K562 (cell line): ENCODE results near the gene YOD1. TPM values are rescaled to one million over a fixed set of nuclear protein-coding genes. Genes with fewer than 3 reads are reported as not detected.
A peak's percentile ranks its signal among the peaks of the same experiment; 100 is the strongest.

Experiments used
- CHD2 ChIP-seq: IDR thresholded peaks from 2 replicates; pipeline ENCODE4 v1.6.1; 2011; ENCODE audit warnings: low read depth, low read length
- E2F5 ChIP-seq: sonication (generic); formaldehyde crosslinking; IDR thresholded peaks from 2 replicates; pipeline ENCODE4 v1.8.0; 2022; ENCODE audit warnings: mild to moderate bottlenecking, missing genetic modification reagents
- FOS ChIP-seq: IDR thresholded peaks from 3 replicates; pipeline ENCODE4 v1.6.1; 2011; ENCODE audit not compliant: insufficient read length; ENCODE audit errors: extremely low read depth
- HNRNPUL1 ChIP-seq: fragments of 200-400 bp; formaldehyde crosslinking; IDR thresholded peaks from 2 replicates; pipeline ENCODE4 v1.6.1; 2017; ENCODE audit warnings: low read length
- POLR2G ChIP-seq: fragments of 200-400 bp; formaldehyde crosslinking; IDR thresholded peaks from 2 replicates; pipeline ENCODE4 v1.6.1; 2017; ENCODE audit warnings: low read depth, mild to moderate bottlenecking, antibody characterized with exemption, low read length, moderate library complexity
- SIN3B ChIP-seq: fragments of 450-650 bp; IDR thresholded peaks from 2 replicates; pipeline ENCODE4 v1.6.1; 2017; ENCODE audit warnings: low read depth, mild to moderate bottlenecking, moderate library complexity
- TAL1 ChIP-seq: fragments of 450-650 bp; IDR thresholded peaks from 2 replicates; pipeline ENCODE4 v1.6.1; 2016; ENCODE audit warnings: mild to moderate bottlenecking
- ZNF140 ChIP-seq: fragments of 250-450 bp; sonication (Bioruptor Pico); IDR thresholded peaks from 2 replicates; pipeline ENCODE4 v1.8.0; 2021; ENCODE audit warnings: moderate library complexity, mild to moderate bottlenecking, inconsistent platforms
- polyA plus RNA-seq, 8 experiments: library from polyadenylated mRNA; depleted of rRNA in 4 of 8; stranded (reverse) in 5 of 8; unstranded in 3 of 8; fragments of >200 nt; fragmentation: Nextera tagmentation in 2 of 8; fragmentation: Illumina TruSeq in 1 of 8; extraction: Ambion mirVana in 2 of 8; extraction: Trizol in 1 of 8; gene quantifications; 2 replicates each; pipeline versions ENCODE4 v1.2.1 to v1.2.3, GENCODE V29; 2011 to 2014; ENCODE audit warnings: inconsistent platforms in 1 of 8, missing spikeins in 1 of 8
- total RNA-seq, 7 experiments: library from RNA; depleted of rRNA in 6 of 7; stranded (reverse); fragments of >200 nt in 6 of 7; fragmentation: Illumina TruSeq in 2 of 7; extraction: Trizol in 2 of 7; gene quantifications; 2 replicates each; pipeline versions ENCODE4 v1.2.1 to v1.2.3, GENCODE V29; 2011 to 2021; ENCODE audit warnings: low replicate concordance in 1 of 7
- TF ChIP-seq, protein P1 (sequence below): fragments of 200-600 bp; sonication (generic); IDR thresholded peaks from one replicate; pipeline ENCODE4 v1.6.1; 2012; ENCODE audit warnings: mild to moderate bottlenecking, low read depth, low read length, inconsistent platforms
- TF ChIP-seq, protein P2 (sequence below): sonication (generic); formaldehyde crosslinking; IDR thresholded peaks from 2 replicates; pipeline ENCODE4 v1.8.0; 2023; ENCODE audit warnings: mild to moderate bottlenecking, missing genetic modification reagents

YOD1 gene
- total and polyA plus RNA-seq, 9 of the 15 experiments (the other 6 are each of a cell fraction or from before 2014, with no cell fraction given), result 18.2 to 78.1 (median 46.9) TPM

- TF ChIP-seq, protein P1, sequence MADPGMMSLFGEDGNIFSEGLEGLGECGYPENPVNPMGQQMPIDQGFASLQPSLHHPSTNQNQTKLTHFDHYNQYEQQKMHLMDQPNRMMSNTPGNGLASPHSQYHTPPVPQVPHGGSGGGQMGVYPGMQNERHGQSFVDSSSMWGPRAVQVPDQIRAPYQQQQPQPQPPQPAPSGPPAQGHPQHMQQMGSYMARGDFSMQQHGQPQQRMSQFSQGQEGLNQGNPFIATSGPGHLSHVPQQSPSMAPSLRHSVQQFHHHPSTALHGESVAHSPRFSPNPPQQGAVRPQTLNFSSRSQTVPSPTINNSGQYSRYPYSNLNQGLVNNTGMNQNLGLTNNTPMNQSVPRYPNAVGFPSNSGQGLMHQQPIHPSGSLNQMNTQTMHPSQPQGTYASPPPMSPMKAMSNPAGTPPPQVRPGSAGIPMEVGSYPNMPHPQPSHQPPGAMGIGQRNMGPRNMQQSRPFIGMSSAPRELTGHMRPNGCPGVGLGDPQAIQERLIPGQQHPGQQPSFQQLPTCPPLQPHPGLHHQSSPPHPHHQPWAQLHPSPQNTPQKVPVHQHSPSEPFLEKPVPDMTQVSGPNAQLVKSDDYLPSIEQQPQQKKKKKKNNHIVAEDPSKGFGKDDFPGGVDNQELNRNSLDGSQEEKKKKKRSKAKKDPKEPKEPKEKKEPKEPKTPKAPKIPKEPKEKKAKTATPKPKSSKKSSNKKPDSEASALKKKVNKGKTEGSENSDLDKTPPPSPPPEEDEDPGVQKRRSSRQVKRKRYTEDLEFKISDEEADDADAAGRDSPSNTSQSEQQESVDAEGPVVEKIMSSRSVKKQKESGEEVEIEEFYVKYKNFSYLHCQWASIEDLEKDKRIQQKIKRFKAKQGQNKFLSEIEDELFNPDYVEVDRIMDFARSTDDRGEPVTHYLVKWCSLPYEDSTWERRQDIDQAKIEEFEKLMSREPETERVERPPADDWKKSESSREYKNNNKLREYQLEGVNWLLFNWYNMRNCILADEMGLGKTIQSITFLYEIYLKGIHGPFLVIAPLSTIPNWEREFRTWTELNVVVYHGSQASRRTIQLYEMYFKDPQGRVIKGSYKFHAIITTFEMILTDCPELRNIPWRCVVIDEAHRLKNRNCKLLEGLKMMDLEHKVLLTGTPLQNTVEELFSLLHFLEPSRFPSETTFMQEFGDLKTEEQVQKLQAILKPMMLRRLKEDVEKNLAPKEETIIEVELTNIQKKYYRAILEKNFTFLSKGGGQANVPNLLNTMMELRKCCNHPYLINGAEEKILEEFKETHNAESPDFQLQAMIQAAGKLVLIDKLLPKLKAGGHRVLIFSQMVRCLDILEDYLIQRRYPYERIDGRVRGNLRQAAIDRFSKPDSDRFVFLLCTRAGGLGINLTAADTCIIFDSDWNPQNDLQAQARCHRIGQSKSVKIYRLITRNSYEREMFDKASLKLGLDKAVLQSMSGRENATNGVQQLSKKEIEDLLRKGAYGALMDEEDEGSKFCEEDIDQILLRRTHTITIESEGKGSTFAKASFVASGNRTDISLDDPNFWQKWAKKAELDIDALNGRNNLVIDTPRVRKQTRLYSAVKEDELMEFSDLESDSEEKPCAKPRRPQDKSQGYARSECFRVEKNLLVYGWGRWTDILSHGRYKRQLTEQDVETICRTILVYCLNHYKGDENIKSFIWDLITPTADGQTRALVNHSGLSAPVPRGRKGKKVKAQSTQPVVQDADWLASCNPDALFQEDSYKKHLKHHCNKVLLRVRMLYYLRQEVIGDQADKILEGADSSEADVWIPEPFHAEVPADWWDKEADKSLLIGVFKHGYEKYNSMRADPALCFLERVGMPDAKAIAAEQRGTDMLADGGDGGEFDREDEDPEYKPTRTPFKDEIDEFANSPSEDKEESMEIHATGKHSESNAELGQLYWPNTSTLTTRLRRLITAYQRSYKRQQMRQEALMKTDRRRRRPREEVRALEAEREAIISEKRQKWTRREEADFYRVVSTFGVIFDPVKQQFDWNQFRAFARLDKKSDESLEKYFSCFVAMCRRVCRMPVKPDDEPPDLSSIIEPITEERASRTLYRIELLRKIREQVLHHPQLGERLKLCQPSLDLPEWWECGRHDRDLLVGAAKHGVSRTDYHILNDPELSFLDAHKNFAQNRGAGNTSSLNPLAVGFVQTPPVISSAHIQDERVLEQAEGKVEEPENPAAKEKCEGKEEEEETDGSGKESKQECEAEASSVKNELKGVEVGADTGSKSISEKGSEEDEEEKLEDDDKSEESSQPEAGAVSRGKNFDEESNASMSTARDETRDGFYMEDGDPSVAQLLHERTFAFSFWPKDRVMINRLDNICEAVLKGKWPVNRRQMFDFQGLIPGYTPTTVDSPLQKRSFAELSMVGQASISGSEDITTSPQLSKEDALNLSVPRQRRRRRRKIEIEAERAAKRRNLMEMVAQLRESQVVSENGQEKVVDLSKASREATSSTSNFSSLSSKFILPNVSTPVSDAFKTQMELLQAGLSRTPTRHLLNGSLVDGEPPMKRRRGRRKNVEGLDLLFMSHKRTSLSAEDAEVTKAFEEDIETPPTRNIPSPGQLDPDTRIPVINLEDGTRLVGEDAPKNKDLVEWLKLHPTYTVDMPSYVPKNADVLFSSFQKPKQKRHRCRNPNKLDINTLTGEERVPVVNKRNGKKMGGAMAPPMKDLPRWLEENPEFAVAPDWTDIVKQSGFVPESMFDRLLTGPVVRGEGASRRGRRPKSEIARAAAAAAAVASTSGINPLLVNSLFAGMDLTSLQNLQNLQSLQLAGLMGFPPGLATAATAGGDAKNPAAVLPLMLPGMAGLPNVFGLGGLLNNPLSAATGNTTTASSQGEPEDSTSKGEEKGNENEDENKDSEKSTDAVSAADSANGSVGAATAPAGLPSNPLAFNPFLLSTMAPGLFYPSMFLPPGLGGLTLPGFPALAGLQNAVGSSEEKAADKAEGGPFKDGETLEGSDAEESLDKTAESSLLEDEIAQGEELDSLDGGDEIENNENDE, result no peak
- TF ChIP-seq E2F5 (CRISPR knock-in tag) (no peak), TAL1 (no peak), ZNF140 (CRISPR knock-in tag) (no peak), HNRNPUL1 (no peak), POLR2G (peak; percentile 99), SIN3B (0 out of 2 replicates have a peak, but pooled peaks have one; percentile 33), CHD2 (peak; percentile 99), FOS (peak; percentile 8)
- TF ChIP-seq, protein P2, sequence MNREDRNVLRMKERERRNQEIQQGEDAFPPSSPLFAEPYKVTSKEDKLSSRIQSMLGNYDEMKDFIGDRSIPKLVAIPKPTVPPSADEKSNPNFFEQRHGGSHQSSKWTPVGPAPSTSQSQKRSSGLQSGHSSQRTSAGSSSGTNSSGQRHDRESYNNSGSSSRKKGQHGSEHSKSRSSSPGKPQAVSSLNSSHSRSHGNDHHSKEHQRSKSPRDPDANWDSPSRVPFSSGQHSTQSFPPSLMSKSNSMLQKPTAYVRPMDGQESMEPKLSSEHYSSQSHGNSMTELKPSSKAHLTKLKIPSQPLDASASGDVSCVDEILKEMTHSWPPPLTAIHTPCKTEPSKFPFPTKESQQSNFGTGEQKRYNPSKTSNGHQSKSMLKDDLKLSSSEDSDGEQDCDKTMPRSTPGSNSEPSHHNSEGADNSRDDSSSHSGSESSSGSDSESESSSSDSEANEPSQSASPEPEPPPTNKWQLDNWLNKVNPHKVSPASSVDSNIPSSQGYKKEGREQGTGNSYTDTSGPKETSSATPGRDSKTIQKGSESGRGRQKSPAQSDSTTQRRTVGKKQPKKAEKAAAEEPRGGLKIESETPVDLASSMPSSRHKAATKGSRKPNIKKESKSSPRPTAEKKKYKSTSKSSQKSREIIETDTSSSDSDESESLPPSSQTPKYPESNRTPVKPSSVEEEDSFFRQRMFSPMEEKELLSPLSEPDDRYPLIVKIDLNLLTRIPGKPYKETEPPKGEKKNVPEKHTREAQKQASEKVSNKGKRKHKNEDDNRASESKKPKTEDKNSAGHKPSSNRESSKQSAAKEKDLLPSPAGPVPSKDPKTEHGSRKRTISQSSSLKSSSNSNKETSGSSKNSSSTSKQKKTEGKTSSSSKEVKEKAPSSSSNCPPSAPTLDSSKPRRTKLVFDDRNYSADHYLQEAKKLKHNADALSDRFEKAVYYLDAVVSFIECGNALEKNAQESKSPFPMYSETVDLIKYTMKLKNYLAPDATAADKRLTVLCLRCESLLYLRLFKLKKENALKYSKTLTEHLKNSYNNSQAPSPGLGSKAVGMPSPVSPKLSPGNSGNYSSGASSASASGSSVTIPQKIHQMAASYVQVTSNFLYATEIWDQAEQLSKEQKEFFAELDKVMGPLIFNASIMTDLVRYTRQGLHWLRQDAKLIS (CRISPR knock-in tag), result peak; percentile 87; the same call in 1 of the 2 replicates
Observed at GRCh38 chr1:207052911-207053769, 2.1 kb upstream of the YOD1 start, which contains the start of gene PFKFB2 (continued).
